ENCODE measurements around the gene BTBD8. TPM values are rescaled to one million over a fixed set of nuclear protein-coding genes. Genes with fewer than 3 reads are reported as not detected.

BTBD8 gene
- total RNA-seq, 1 experiment from 2014 or later: 2.8 TPM

GRCh38 chr1:92168657-92169056 lies 88.5 kb downstream of the BTBD8 start:
- Histone ChIP-seq H3K4me2 (ENCODE audit: low read length) (no peak overlapping the region), H3K36me3 (ENCODE audit: control insufficient read depth in 1 of 2, insufficient read depth in 2 of 2, low read length in 2 of 2) (no peaks in the 10 kb centered on the region), H3K27me3 (ENCODE audit: insufficient read depth, low read length) (no peaks in the 10 kb centered on the region), H3K4me1 (ENCODE audit: control insufficient read depth in 1 of 2, insufficient read depth in 2 of 2, low read length in 2 of 2) (no peaks in the 10 kb centered on the region), H3K79me2 (ENCODE audit: insufficient read depth, low read length) (no peaks in the 10 kb centered on the region), H2AFZ (ENCODE audit: low read depth, low read length, poor library complexity, severe bottlenecking) (no peak overlapping the region), H3K27ac (ENCODE audit: low read depth, low read length) (no peak overlapping the region), H3K9me3 (ENCODE audit: control insufficient read depth in 1 of 2, insufficient read depth in 1 of 2, low read depth in 1 of 2, low read length in 2 of 2) (no peaks in the 10 kb centered on the region), H3K4me3 (replicated peaks in 1 of 2; ENCODE audit: low read depth in 1 of 2, low read length in 2 of 2) (no peak overlapping the region), H3K9ac (ENCODE audit: low read length) (no peak overlapping the region), H3K9me2 (ENCODE audit: insufficient read depth) (no peaks in the 10 kb centered on the region), H4K20me1 (ENCODE audit: insufficient read depth) (no peaks in the 10 kb centered on the region)
- no TSS peak for BruUV-seq (replicated peaks)
- ChIA-PET POLR2A (no interaction called here), RAD21 (ENCODE audit: low non-redundant PET in 1 of 2, low total read pairs in 2 of 2, uncharacterized antibody in 2 of 2, unreplicated experiment in 2 of 2) (no interaction called here), CTCF (no interaction called here)
- TF ChIP-seq EZH2phosphoT487 (IDR thresholded peaks at IDR 0.05; ENCODE audit: borderline replicate concordance): no peak
- no peak for TF ChIP-seq ZFX (IDR thresholded peaks at IDR 0.05)
- no peak for TF ChIP-seq SIN3A (IDR thresholded peaks at IDR 0.05; ENCODE audit: low read depth)
- no peak for TF ChIP-seq YY1 (IDR thresholded peaks at IDR 0.05; ENCODE audit: extremely low read depth, insufficient replicate concordance, low read depth, low read length)
- no peak for TF ChIP-seq JUND (IDR thresholded peaks at IDR 0.05)
- TF ChIP-seq, protein P1, sequence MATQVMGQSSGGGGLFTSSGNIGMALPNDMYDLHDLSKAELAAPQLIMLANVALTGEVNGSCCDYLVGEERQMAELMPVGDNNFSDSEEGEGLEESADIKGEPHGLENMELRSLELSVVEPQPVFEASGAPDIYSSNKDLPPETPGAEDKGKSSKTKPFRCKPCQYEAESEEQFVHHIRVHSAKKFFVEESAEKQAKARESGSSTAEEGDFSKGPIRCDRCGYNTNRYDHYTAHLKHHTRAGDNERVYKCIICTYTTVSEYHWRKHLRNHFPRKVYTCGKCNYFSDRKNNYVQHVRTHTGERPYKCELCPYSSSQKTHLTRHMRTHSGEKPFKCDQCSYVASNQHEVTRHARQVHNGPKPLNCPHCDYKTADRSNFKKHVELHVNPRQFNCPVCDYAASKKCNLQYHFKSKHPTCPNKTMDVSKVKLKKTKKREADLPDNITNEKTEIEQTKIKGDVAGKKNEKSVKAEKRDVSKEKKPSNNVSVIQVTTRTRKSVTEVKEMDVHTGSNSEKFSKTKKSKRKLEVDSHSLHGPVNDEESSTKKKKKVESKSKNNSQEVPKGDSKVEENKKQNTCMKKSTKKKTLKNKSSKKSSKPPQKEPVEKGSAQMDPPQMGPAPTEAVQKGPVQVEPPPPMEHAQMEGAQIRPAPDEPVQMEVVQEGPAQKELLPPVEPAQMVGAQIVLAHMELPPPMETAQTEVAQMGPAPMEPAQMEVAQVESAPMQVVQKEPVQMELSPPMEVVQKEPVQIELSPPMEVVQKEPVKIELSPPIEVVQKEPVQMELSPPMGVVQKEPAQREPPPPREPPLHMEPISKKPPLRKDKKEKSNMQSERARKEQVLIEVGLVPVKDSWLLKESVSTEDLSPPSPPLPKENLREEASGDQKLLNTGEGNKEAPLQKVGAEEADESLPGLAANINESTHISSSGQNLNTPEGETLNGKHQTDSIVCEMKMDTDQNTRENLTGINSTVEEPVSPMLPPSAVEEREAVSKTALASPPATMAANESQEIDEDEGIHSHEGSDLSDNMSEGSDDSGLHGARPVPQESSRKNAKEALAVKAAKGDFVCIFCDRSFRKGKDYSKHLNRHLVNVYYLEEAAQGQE (IDR thresholded peaks at IDR 0.05; ENCODE audit: low read depth): no peak
- TF ChIP-seq CBX3 (IDR thresholded peaks at IDR 0.05; ENCODE audit: low read depth): no peak
- no peak for TF ChIP-seq EZH2 (IDR thresholded peaks at IDR 0.05)
- TF ChIP-seq, protein P2, sequence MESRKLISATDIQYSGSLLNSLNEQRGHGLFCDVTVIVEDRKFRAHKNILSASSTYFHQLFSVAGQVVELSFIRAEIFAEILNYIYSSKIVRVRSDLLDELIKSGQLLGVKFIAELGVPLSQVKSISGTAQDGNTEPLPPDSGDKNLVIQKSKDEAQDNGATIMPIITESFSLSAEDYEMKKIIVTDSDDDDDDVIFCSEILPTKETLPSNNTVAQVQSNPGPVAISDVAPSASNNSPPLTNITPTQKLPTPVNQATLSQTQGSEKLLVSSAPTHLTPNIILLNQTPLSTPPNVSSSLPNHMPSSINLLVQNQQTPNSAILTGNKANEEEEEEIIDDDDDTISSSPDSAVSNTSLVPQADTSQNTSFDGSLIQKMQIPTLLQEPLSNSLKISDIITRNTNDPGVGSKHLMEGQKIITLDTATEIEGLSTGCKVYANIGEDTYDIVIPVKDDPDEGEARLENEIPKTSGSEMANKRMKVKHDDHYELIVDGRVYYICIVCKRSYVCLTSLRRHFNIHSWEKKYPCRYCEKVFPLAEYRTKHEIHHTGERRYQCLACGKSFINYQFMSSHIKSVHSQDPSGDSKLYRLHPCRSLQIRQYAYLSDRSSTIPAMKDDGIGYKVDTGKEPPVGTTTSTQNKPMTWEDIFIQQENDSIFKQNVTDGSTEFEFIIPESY (IDR thresholded peaks at IDR 0.05; ENCODE audit: extremely low read depth, insufficient replicate concordance, low read length): no peak
- TF ChIP-seq, protein P3, sequence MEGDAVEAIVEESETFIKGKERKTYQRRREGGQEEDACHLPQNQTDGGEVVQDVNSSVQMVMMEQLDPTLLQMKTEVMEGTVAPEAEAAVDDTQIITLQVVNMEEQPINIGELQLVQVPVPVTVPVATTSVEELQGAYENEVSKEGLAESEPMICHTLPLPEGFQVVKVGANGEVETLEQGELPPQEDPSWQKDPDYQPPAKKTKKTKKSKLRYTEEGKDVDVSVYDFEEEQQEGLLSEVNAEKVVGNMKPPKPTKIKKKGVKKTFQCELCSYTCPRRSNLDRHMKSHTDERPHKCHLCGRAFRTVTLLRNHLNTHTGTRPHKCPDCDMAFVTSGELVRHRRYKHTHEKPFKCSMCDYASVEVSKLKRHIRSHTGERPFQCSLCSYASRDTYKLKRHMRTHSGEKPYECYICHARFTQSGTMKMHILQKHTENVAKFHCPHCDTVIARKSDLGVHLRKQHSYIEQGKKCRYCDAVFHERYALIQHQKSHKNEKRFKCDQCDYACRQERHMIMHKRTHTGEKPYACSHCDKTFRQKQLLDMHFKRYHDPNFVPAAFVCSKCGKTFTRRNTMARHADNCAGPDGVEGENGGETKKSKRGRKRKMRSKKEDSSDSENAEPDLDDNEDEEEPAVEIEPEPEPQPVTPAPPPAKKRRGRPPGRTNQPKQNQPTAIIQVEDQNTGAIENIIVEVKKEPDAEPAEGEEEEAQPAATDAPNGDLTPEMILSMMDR (IDR thresholded peaks at IDR 0.05 in 2 of 3, conservative IDR thresholded peaks at IDR 0.05 in 1 of 3; ENCODE audit: borderline replicate concordance in 1 of 3, insufficient read depth in 1 of 3, low read depth in 2 of 3, low read length in 2 of 3): no peak
- no peak for TF ChIP-seq RAD21 (IDR thresholded peaks at IDR 0.05; ENCODE audit: low read depth)
- no peak for TF ChIP-seq EGR1 (IDR thresholded peaks at IDR 0.05; ENCODE audit: low read depth)
- no peak for TF ChIP-seq SRF (IDR thresholded peaks at IDR 0.05; ENCODE audit: low read depth)
- intact Hi-C loops (cut with micrococcal nuclease): no loop called here
- ATAC-seq: no peak
- no peak for DNase-seq (ENCODE audit: low read depth, low spot score)

Measured in HCT116 (cell line).